HuH-7.5 (cell line): ENCODE results near the gene ZCCHC12.

Experiments
- DNase-seq: peaks from one replicate; pipeline ENCODE4 v3.0.0; 2011; ENCODE audit warnings: low spot score

ZCCHC12 gene

GRCh38 chrX:118872102-118872566, 48.5 kb downstream of the ZCCHC12 start:
- no peak for DNase-seq
